AG10803 (cell line): ENCODE results near the gene CERK.

ENCODE experiments used
- DNase-seq: peaks from one replicate; pipeline ENCODE4 v3.0.0; 2010; ENCODE audit warnings: low read depth
- H3K4me3 ChIP-seq: 2 replicates; pipeline ENCODE4 v1.5.1; 2011; ENCODE audit warnings: mild to moderate bottlenecking, low read length, control low read depth
- CTCF ChIP-seq: conservative IDR thresholded peaks from 2 replicates; pipeline ENCODE4 v1.5.1; 2011; ENCODE audit warnings: mild to moderate bottlenecking, low read length, control low read depth, inconsistent platforms

CERK gene

GRCh38 chr22:46682011-46682731, 55.9 kb downstream of the CERK start:
- no peak for TF ChIP-seq CTCF
- H3K4me3 ChIP-seq: no peak overlapping the region
- DNase-seq: no peak

- DNase-seq: no peak
- TF ChIP-seq CTCF: no peak
- H3K4me3 ChIP-seq: no peak overlapping the region
Measured at GRCh38 chr22:46681010-46681409, 57.0 kb downstream of the CERK start.

GRCh38 chr22:46679706-46680269, 58.3 kb downstream of the CERK start:
- H3K4me3 ChIP-seq: no peak overlapping the region
- no peak for TF ChIP-seq CTCF
- DNase-seq: no peak

- H3K4me3 ChIP-seq: no peak overlapping the region
- no peak for TF ChIP-seq CTCF
- DNase-seq: peak; percentile 34
Measured at GRCh38 chr22:46678785-46679700, 59.0 kb downstream of the CERK start.

- no peak for TF ChIP-seq CTCF
- DNase-seq: no peak
- no peak overlapping the region for H3K4me3 ChIP-seq
Measured at GRCh38 chr22:46678003-46678657, 59.9 kb downstream of the CERK start.

- TF ChIP-seq CTCF: no peak
- H3K4me3 ChIP-seq: no peak overlapping the region
- no peak for DNase-seq
Measured at GRCh38 chr22:46677323-46678002, 60.6 kb downstream of the CERK start.
